IMR-90 (cell line): ENCODE measurements around the gene IER3. TPM values are rescaled to one million over a fixed set of nuclear protein-coding genes. Genes with fewer than 3 reads are reported as not detected.

ENCODE experiments used
- ATAC-seq: fragments of 200-7000 bp; cut with Tn5 transposase; 2 replicates; pipeline ENCODE4 v1.9.1; 2020; ENCODE audit warnings: low read depth, mild to moderate bottlenecking, moderate library complexity
- BruUV-seq: library from RNA; stranded (reverse); fragments of 400-500 nt; replicated peaks from 2 replicates; lab custom pipeline; 2021; lab: Mats Ljungman, UMichigan
- CTCF ChIA-PET: fragments of 300-600 bp; formaldehyde crosslinking; extraction: SDS; loops from one replicate; lab custom pipeline; 2021; ENCODE audit warnings: antibody characterized with exemption; lab: Yijun Ruan, JAX
- POLR2A ChIA-PET: fragments of 300-600 bp; sonication (Branson Sonifier 250); formaldehyde crosslinking; loops from one replicate; lab custom pipeline; 2022; ENCODE audit warnings: antibody characterized with exemption; ENCODE audit not compliant: unreplicated experiment; lab: Charles Lee
- DNase-seq: peaks from one replicate; pipeline ENCODE4 v3.0.0; 2013
- H2AFZ ChIP-seq: replicated peaks from 2 replicates; pipeline ENCODE3; 2013; ENCODE audit warnings: low read length, mild to moderate bottlenecking; ENCODE audit not compliant: poor library complexity
- H2AK5ac ChIP-seq: 2 replicates; pipeline ENCODE4 v1.6.1; 2013; ENCODE audit warnings: low read depth, low read length, inconsistent platforms
- H2AK9ac ChIP-seq: replicated peaks from 2 replicates; pipeline ENCODE3; 2013; ENCODE audit warnings: mild to moderate bottlenecking, low read depth, low read length, moderate library complexity; ENCODE audit not compliant: poor library complexity
- H2BK120ac ChIP-seq: 2 replicates; pipeline ENCODE4 v1.6.1; 2013; ENCODE audit warnings: low read depth, low read length, inconsistent platforms
- H2BK15ac ChIP-seq: 3 replicates; pipeline ENCODE4 v1.6.1; 2013; ENCODE audit warnings: low read depth, low read length, inconsistent platforms
- H2BK20ac ChIP-seq: 2 replicates; pipeline ENCODE4 v1.6.1; 2013; ENCODE audit warnings: low read depth, mild to moderate bottlenecking, inconsistent platforms, low read length, moderate library complexity
- H2BK5ac ChIP-seq: 2 replicates; pipeline ENCODE4 v1.6.1; 2013; ENCODE audit warnings: mild to moderate bottlenecking, low read depth, low read length, inconsistent platforms; ENCODE audit not compliant: poor library complexity, severe bottlenecking
- H3K14ac ChIP-seq: replicated peaks from 2 replicates; pipeline ENCODE4 v1.6.1; 2013; ENCODE audit warnings: low read depth, low read length, inconsistent platforms
- H3K18ac ChIP-seq: 2 replicates; pipeline ENCODE4 v1.6.1; 2013; ENCODE audit warnings: low read depth, low read length, control low read depth
- H3K23ac ChIP-seq: 2 replicates; pipeline ENCODE4 v1.6.1; 2013; ENCODE audit warnings: low read depth, low read length, inconsistent platforms
- H3K27ac ChIP-seq: 2 replicates; pipeline ENCODE4 v1.5.1; 2013; ENCODE audit warnings: mild to moderate bottlenecking, control low read depth, low read length; ENCODE audit not compliant: insufficient read depth
- H3K27me3 ChIP-seq: 2 replicates; pipeline ENCODE4 v1.6.1; 2013; ENCODE audit warnings: low read length; ENCODE audit not compliant: control insufficient read depth, insufficient read depth
- H3K36me3 ChIP-seq: 2 replicates; pipeline ENCODE4 v1.6.1; 2013; ENCODE audit warnings: low read length, mixed read lengths; ENCODE audit not compliant: control insufficient read depth, insufficient read depth
- H3K4ac ChIP-seq: 2 replicates; pipeline ENCODE4 v1.6.1; 2013; ENCODE audit warnings: low read depth, low read length, inconsistent platforms
- H3K4me1 ChIP-seq: 2 replicates; pipeline ENCODE4 v1.6.1; 2013; ENCODE audit warnings: low read length, mixed read lengths; ENCODE audit not compliant: control insufficient read depth, insufficient read depth
- H3K4me2 ChIP-seq: 2 replicates; pipeline ENCODE4 v1.6.1; 2013; ENCODE audit warnings: low read depth, mild to moderate bottlenecking, control low read depth, low read length, moderate library complexity
- H3K4me3 ChIP-seq: 2 replicates; pipeline ENCODE4 v1.5.1; 2013; ENCODE audit warnings: low read depth, mild to moderate bottlenecking, control low read depth, low read length, moderate library complexity; ENCODE audit not compliant: insufficient read depth
- H3K56ac ChIP-seq: 2 replicates; pipeline ENCODE4 v1.6.1; 2013; ENCODE audit warnings: low read length, inconsistent platforms; ENCODE audit not compliant: insufficient read depth; ENCODE audit errors: extremely low read depth
- H3K79me1 ChIP-seq, 2 experiments: 2 replicates each; pipeline ENCODE4 v1.6.1; 2013; ENCODE audit warnings: low read length in 2 of 2, inconsistent platforms in 1 of 2, low read depth in 1 of 2
- H3K9ac ChIP-seq: 2 replicates; pipeline ENCODE4 v1.6.1; 2013; ENCODE audit warnings: low read depth, low read length, control low read depth
- H3K9me1 ChIP-seq: 2 replicates; pipeline ENCODE4 v1.6.1; 2013; ENCODE audit warnings: low read length, inconsistent platforms; ENCODE audit not compliant: insufficient read depth
- H3K9me3 ChIP-seq: 2 replicates; pipeline ENCODE4 v1.6.1; 2013; ENCODE audit warnings: low read length; ENCODE audit not compliant: control insufficient read depth, insufficient read depth
- H4K20me1 ChIP-seq: 2 replicates; pipeline ENCODE4 v1.6.1; 2013; ENCODE audit warnings: low read length, inconsistent platforms; ENCODE audit not compliant: insufficient read depth
- H4K5ac ChIP-seq: 2 replicates; pipeline ENCODE4 v1.6.1; 2013; ENCODE audit warnings: mild to moderate bottlenecking, low read depth, low read length, control low read depth
- H4K8ac ChIP-seq, 2 experiments: 2 replicates each; pipeline ENCODE4 v1.6.1; 2013; ENCODE audit warnings: low read depth in 2 of 2, low read length in 2 of 2, control low read depth in 1 of 2, inconsistent platforms in 1 of 2
- H4K91ac ChIP-seq: 2 replicates; pipeline ENCODE4 v1.6.1; 2013; ENCODE audit warnings: low read depth, low read length, inconsistent platforms; ENCODE audit not compliant: insufficient read depth
- BHLHE40 ChIP-seq: fragments of 150-350 bp; IDR thresholded peaks from 2 replicates; pipeline ENCODE4 v1.6.1; 2016; ENCODE audit warnings: mild to moderate bottlenecking, low read depth, low read length
- CEBPB ChIP-seq: IDR thresholded peaks from 2 replicates; pipeline ENCODE4 v1.6.1; 2012; ENCODE audit warnings: low read depth, low read length, improper control_type of control experiment
- CHD1 ChIP-seq: IDR thresholded peaks from 2 replicates; pipeline ENCODE4 v1.6.1; 2012; ENCODE audit warnings: low read depth, low read length, improper control_type of control experiment
- ELK1 ChIP-seq: fragments of 150-350 bp; IDR thresholded peaks from 2 replicates; pipeline ENCODE4 v1.6.1; 2016; ENCODE audit warnings: low read depth, mild to moderate bottlenecking, low read length, moderate library complexity, borderline replicate concordance
- FOS ChIP-seq: fragments of 150-350 bp; IDR thresholded peaks from 2 replicates; pipeline ENCODE4 v1.6.1; 2016; ENCODE audit warnings: low read depth, low read length
- MAFK ChIP-seq: IDR thresholded peaks from 2 replicates; pipeline ENCODE4 v1.6.1; 2012; ENCODE audit warnings: low read depth, low read length, improper control_type of control experiment
- MXI1 ChIP-seq: IDR thresholded peaks from 2 replicates; pipeline ENCODE4 v1.6.1; 2012; ENCODE audit warnings: low read depth, mild to moderate bottlenecking, low read length, moderate library complexity, borderline replicate concordance
- NFE2L2 ChIP-seq: fragments of 150-350 bp; IDR thresholded peaks from 2 replicates; pipeline ENCODE4 v1.6.1; 2016; ENCODE audit warnings: low read depth, mild to moderate bottlenecking, low read length
- POLR2A ChIP-seq: IDR thresholded peaks from 2 replicates; pipeline ENCODE4 v1.6.1; 2012; ENCODE audit warnings: mild to moderate bottlenecking, low read depth, low read length
- RAD21 ChIP-seq: IDR thresholded peaks from 2 replicates; pipeline ENCODE4 v1.6.1; 2012; ENCODE audit warnings: low read length, improper control_type of control experiment
- RCOR1 ChIP-seq: IDR thresholded peaks from 2 replicates; pipeline ENCODE4 v1.6.1; 2012; ENCODE audit warnings: mild to moderate bottlenecking, low read length, improper control_type of control experiment; ENCODE audit not compliant: insufficient replicate concordance
- RFX5 ChIP-seq: IDR thresholded peaks from 2 replicates; pipeline ENCODE4 v1.8.0; 2012; ENCODE audit warnings: low read depth, mild to moderate bottlenecking, low read length, moderate library complexity
- SMC3 ChIP-seq: fragments of 150-350 bp; IDR thresholded peaks from 2 replicates; pipeline ENCODE4 v1.6.1; 2016; ENCODE audit warnings: low read depth, mild to moderate bottlenecking, antibody characterized with exemption, low read length, moderate library complexity
- WGBS, 2 experiments: methylation state at CpG; one replicate each; pipeline versions ENCODE4 v1.1.5 to v1.1.7; 2013; ENCODE audit warnings: missing lambda C conversion rate in 2 of 2; ENCODE audit not compliant: insufficient read length in 1 of 2; ENCODE audit errors: extremely low coverage in 2 of 2; 5-methylcytosine and 5-hydroxymethylcytosine counted together
- dilution Hi-C: fragments of 300-500 bp; cut with HindIII; formaldehyde crosslinking; loops from one replicate; pipeline ENCODE4 v1.14.3; 2018; ENCODE audit warnings: low sequenced_read_pairs; ENCODE audit not compliant: unreplicated experiment
- in situ Hi-C: fragments of 300-500 bp; cut with MboI; formaldehyde crosslinking; loops from 3 replicates; pipeline ENCODE4 v1.14.3; 2019; ENCODE audit warnings: low sequenced_read_pairs, inconsistent platforms, mixed read lengths
- intact Hi-C: fragments of 100-400 bp; cut with micrococcal nuclease; formaldehyde crosslinking; loops from 2 replicates; pipeline ENCODE4 v1.10.0; 2022
- polyA plus RNA-seq, 3 experiments: library from polyadenylated mRNA; depleted of rRNA; stranded (reverse); fragments of >200 nt; gene quantifications; 2 replicates each; pipeline ENCODE4 v1.2.3, GENCODE V29; 2012; ENCODE audit warnings: low replicate concordance in 1 of 3
- total RNA-seq: library from RNA; depleted of rRNA; stranded (reverse); fragments of >200 nt; gene quantifications from 2 replicates; pipeline ENCODE4 v1.2.3, GENCODE V29; 2012
- TF ChIP-seq, protein P1 (sequence below): conservative IDR thresholded peaks from 2 replicates; pipeline ENCODE4 v1.5.1; 2012; ENCODE audit warnings: mild to moderate bottlenecking, low read depth, low read length, improper control_type of control experiment

Gene IER3
- total and polyA plus RNA-seq, 2 of the 4 experiments (the other 2 are of a cell fraction), result 38.4 to 159 TPM

- Histone ChIP-seq H3K23ac (no peak overlapping the region), H2AFZ (no peak overlapping the region), H3K79me1 (no peaks in the 10 kb centered on the region), H3K27ac (no peak overlapping the region), H3K18ac (no peak overlapping the region), H3K9me3 (no peaks in the 10 kb centered on the region), H2AK5ac (no peak overlapping the region), H3K9ac (no peak overlapping the region), H4K5ac (no peak overlapping the region), H3K4me3 (no peak overlapping the region), H2BK20ac (no peak overlapping the region), H3K14ac (no peak overlapping the region), H3K9me1 (peaks cover 2% of the 10 kb centered on the region; the same call in 1 of the 2 replicates), H3K4me2 (no peak overlapping the region), H3K27me3 (no peaks in the 10 kb centered on the region), H4K20me1 (no peaks in the 10 kb centered on the region), H2AK9ac (no peak overlapping the region), H2BK15ac (no peak overlapping the region), H4K91ac (no peak overlapping the region), H3K4ac (no peak overlapping the region), H3K4me1 (no peaks in the 10 kb centered on the region), H2BK5ac (no peak overlapping the region), H4K8ac (no peak overlapping the region), H2BK120ac (no peak overlapping the region), H3K56ac (no peak overlapping the region), H3K36me3 (peaks cover 23% of the 10 kb centered on the region)
- in situ Hi-C loops (no loop called here), dilution Hi-C loops (no loop called here), intact Hi-C loops (no loop called here)
- ATAC-seq, result no peak
- no CpG with 5 or more reads among the region's 4 CpGs for WGBS, 2 experiments
- ChIA-PET CTCF (no interaction called here), POLR2A (interaction anchor here (0.6 kb wide), 1 partner anchor 34 kb away, joined by 5 read pairs; no protein-coding TSS in a partner anchor)
- DNase-seq, result no peak
- BruUV-seq, result no TSS peak
- TF ChIP-seq CEBPB (no peak), MAFK (no peak), RCOR1 (no peak), POLR2A (no peak), BHLHE40 (no peak), ELK1 (no peak), RAD21 (no peak), NFE2L2 (no peak), MXI1 (no peak), CHD1 (no peak), RFX5 (no peak), FOS (no peak), SMC3 (no peak)
- TF ChIP-seq, protein P1, sequence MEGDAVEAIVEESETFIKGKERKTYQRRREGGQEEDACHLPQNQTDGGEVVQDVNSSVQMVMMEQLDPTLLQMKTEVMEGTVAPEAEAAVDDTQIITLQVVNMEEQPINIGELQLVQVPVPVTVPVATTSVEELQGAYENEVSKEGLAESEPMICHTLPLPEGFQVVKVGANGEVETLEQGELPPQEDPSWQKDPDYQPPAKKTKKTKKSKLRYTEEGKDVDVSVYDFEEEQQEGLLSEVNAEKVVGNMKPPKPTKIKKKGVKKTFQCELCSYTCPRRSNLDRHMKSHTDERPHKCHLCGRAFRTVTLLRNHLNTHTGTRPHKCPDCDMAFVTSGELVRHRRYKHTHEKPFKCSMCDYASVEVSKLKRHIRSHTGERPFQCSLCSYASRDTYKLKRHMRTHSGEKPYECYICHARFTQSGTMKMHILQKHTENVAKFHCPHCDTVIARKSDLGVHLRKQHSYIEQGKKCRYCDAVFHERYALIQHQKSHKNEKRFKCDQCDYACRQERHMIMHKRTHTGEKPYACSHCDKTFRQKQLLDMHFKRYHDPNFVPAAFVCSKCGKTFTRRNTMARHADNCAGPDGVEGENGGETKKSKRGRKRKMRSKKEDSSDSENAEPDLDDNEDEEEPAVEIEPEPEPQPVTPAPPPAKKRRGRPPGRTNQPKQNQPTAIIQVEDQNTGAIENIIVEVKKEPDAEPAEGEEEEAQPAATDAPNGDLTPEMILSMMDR, result no peak
Observed at GRCh38 chr6:30700340-30700739, 44.0 kb downstream of the IER3 start.
